K562 (cell line): ENCODE data around the gene SLC11A1. TPM values are rescaled to one million over a fixed set of nuclear protein-coding genes. Genes with fewer than 3 reads are reported as not detected.

Experiments used
- NCOA4 ChIP-seq: fragments of 450-650 bp; IDR thresholded peaks from 2 replicates; pipeline ENCODE4 v1.6.1; 2018; ENCODE audit warnings: mild to moderate bottlenecking; ENCODE audit not compliant: partially characterized antibody
- NCOA6 ChIP-seq: fragments of 450-650 bp; IDR thresholded peaks from 2 replicates; pipeline ENCODE4 v1.6.1; 2017; ENCODE audit warnings: mild to moderate bottlenecking
- RBFOX2 ChIP-seq: fragments of 200-400 bp; formaldehyde crosslinking; IDR thresholded peaks from 2 replicates; pipeline ENCODE4 v1.6.1; 2017; ENCODE audit warnings: low read depth, mild to moderate bottlenecking, low read length, moderate library complexity
- TARDBP ChIP-seq: fragments of 450-650 bp; IDR thresholded peaks from 2 replicates; pipeline ENCODE4 v1.6.1; 2016
- YY1 ChIP-seq, 3 experiments: IDR thresholded peaks; 2 replicates each; pipeline ENCODE4 v1.6.1; 2011; ENCODE audit warnings: low read length in 2 of 3, mild to moderate bottlenecking in 2 of 3, moderate library complexity in 2 of 3, borderline replicate concordance in 1 of 3, control low read depth in 1 of 3, low read depth in 1 of 3; ENCODE audit not compliant: insufficient read depth in 3 of 3, insufficient replicate concordance in 2 of 3, control insufficient read depth in 1 of 3, insufficient read length in 1 of 3; ENCODE audit errors: extremely low read depth in 1 of 3
- ZNF717 ChIP-seq: fragments of 250-450 bp; sonication (Bioruptor Pico); IDR thresholded peaks from 2 replicates; pipeline ENCODE4 v1.5.0; 2021
- polyA plus RNA-seq, 8 experiments: library from polyadenylated mRNA; depleted of rRNA in 4 of 8; stranded (reverse) in 5 of 8; unstranded in 3 of 8; fragments of >200 nt; fragmentation: Nextera tagmentation in 2 of 8; fragmentation: Illumina TruSeq in 1 of 8; extraction: Ambion mirVana in 2 of 8; extraction: Trizol in 1 of 8; gene quantifications; 2 replicates each; pipeline versions ENCODE4 v1.2.1 to v1.2.3, GENCODE V29; 2011 to 2014; ENCODE audit warnings: inconsistent platforms in 1 of 8, missing spikeins in 1 of 8
- total RNA-seq, 7 experiments: library from RNA; depleted of rRNA in 6 of 7; stranded (reverse); fragments of >200 nt in 6 of 7; fragmentation: Illumina TruSeq in 2 of 7; extraction: Trizol in 2 of 7; gene quantifications; 2 replicates each; pipeline versions ENCODE4 v1.2.1 to v1.2.3, GENCODE V29; 2011 to 2021; ENCODE audit warnings: low replicate concordance in 1 of 7
- TF ChIP-seq, protein P1 (sequence below): fragments of 200-600 bp; sonication (generic); IDR thresholded peaks from one replicate; pipeline ENCODE4 v1.6.1; 2012; ENCODE audit warnings: mild to moderate bottlenecking, low read depth, low read length, inconsistent platforms
- TF ChIP-seq, protein P2 (sequence below): sonication (generic); formaldehyde crosslinking; IDR thresholded peaks from 2 replicates; pipeline ENCODE4 v1.8.1; 2023; ENCODE audit warnings: mild to moderate bottlenecking, missing genetic modification reagents, moderate library complexity
- TF ChIP-seq, protein P3 (sequence below), 2 experiments: fragments of 150-350 bp in 1 of 2; IDR thresholded peaks; 2 replicates each; pipeline ENCODE4 v1.6.1; 2012 to 2016; ENCODE audit warnings: low read depth in 2 of 2, low read length in 2 of 2, mild to moderate bottlenecking in 1 of 2, moderate library complexity in 1 of 2
- TF ChIP-seq, protein P4 (sequence below): fragments of 250-450 bp; sonication (Bioruptor Pico); IDR thresholded peaks from 2 replicates; pipeline ENCODE4 v1.6.1; 2021; ENCODE audit warnings: mild to moderate bottlenecking

Gene SLC11A1
- total and polyA plus RNA-seq, 9 of the 15 experiments (the other 6 are each of a cell fraction or from before 2014, with no cell fraction given), result 0.35 to 1.6 (median 0.65) TPM

DNA sequence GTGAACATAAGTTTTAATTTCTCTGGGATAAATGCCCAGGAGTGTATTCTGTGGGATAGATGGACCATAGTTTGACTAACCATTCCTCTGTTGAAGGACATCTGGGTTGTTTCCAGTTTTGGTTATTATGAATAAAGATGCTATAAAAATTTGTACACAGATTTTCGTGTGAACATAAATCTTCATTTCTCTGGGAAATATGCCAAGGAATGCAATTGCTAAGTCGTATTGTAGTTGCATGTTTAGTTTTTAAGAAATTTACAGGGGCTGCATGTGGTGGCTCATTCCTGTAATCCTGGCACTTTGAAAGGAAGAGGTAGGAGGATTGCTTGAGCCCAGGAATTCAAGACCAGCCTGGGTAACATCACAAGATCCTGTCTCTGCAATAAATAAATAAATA, 6.9 kb upstream of the SLC11A1 start (continued):
- TF ChIP-seq, protein P1, sequence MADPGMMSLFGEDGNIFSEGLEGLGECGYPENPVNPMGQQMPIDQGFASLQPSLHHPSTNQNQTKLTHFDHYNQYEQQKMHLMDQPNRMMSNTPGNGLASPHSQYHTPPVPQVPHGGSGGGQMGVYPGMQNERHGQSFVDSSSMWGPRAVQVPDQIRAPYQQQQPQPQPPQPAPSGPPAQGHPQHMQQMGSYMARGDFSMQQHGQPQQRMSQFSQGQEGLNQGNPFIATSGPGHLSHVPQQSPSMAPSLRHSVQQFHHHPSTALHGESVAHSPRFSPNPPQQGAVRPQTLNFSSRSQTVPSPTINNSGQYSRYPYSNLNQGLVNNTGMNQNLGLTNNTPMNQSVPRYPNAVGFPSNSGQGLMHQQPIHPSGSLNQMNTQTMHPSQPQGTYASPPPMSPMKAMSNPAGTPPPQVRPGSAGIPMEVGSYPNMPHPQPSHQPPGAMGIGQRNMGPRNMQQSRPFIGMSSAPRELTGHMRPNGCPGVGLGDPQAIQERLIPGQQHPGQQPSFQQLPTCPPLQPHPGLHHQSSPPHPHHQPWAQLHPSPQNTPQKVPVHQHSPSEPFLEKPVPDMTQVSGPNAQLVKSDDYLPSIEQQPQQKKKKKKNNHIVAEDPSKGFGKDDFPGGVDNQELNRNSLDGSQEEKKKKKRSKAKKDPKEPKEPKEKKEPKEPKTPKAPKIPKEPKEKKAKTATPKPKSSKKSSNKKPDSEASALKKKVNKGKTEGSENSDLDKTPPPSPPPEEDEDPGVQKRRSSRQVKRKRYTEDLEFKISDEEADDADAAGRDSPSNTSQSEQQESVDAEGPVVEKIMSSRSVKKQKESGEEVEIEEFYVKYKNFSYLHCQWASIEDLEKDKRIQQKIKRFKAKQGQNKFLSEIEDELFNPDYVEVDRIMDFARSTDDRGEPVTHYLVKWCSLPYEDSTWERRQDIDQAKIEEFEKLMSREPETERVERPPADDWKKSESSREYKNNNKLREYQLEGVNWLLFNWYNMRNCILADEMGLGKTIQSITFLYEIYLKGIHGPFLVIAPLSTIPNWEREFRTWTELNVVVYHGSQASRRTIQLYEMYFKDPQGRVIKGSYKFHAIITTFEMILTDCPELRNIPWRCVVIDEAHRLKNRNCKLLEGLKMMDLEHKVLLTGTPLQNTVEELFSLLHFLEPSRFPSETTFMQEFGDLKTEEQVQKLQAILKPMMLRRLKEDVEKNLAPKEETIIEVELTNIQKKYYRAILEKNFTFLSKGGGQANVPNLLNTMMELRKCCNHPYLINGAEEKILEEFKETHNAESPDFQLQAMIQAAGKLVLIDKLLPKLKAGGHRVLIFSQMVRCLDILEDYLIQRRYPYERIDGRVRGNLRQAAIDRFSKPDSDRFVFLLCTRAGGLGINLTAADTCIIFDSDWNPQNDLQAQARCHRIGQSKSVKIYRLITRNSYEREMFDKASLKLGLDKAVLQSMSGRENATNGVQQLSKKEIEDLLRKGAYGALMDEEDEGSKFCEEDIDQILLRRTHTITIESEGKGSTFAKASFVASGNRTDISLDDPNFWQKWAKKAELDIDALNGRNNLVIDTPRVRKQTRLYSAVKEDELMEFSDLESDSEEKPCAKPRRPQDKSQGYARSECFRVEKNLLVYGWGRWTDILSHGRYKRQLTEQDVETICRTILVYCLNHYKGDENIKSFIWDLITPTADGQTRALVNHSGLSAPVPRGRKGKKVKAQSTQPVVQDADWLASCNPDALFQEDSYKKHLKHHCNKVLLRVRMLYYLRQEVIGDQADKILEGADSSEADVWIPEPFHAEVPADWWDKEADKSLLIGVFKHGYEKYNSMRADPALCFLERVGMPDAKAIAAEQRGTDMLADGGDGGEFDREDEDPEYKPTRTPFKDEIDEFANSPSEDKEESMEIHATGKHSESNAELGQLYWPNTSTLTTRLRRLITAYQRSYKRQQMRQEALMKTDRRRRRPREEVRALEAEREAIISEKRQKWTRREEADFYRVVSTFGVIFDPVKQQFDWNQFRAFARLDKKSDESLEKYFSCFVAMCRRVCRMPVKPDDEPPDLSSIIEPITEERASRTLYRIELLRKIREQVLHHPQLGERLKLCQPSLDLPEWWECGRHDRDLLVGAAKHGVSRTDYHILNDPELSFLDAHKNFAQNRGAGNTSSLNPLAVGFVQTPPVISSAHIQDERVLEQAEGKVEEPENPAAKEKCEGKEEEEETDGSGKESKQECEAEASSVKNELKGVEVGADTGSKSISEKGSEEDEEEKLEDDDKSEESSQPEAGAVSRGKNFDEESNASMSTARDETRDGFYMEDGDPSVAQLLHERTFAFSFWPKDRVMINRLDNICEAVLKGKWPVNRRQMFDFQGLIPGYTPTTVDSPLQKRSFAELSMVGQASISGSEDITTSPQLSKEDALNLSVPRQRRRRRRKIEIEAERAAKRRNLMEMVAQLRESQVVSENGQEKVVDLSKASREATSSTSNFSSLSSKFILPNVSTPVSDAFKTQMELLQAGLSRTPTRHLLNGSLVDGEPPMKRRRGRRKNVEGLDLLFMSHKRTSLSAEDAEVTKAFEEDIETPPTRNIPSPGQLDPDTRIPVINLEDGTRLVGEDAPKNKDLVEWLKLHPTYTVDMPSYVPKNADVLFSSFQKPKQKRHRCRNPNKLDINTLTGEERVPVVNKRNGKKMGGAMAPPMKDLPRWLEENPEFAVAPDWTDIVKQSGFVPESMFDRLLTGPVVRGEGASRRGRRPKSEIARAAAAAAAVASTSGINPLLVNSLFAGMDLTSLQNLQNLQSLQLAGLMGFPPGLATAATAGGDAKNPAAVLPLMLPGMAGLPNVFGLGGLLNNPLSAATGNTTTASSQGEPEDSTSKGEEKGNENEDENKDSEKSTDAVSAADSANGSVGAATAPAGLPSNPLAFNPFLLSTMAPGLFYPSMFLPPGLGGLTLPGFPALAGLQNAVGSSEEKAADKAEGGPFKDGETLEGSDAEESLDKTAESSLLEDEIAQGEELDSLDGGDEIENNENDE, result no peak
- TF ChIP-seq, protein P2, sequence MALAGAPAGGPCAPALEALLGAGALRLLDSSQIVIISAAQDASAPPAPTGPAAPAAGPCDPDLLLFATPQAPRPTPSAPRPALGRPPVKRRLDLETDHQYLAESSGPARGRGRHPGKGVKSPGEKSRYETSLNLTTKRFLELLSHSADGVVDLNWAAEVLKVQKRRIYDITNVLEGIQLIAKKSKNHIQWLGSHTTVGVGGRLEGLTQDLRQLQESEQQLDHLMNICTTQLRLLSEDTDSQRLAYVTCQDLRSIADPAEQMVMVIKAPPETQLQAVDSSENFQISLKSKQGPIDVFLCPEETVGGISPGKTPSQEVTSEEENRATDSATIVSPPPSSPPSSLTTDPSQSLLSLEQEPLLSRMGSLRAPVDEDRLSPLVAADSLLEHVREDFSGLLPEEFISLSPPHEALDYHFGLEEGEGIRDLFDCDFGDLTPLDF (CRISPR knock-in tag), result no peak
- TF ChIP-seq, protein P3, sequence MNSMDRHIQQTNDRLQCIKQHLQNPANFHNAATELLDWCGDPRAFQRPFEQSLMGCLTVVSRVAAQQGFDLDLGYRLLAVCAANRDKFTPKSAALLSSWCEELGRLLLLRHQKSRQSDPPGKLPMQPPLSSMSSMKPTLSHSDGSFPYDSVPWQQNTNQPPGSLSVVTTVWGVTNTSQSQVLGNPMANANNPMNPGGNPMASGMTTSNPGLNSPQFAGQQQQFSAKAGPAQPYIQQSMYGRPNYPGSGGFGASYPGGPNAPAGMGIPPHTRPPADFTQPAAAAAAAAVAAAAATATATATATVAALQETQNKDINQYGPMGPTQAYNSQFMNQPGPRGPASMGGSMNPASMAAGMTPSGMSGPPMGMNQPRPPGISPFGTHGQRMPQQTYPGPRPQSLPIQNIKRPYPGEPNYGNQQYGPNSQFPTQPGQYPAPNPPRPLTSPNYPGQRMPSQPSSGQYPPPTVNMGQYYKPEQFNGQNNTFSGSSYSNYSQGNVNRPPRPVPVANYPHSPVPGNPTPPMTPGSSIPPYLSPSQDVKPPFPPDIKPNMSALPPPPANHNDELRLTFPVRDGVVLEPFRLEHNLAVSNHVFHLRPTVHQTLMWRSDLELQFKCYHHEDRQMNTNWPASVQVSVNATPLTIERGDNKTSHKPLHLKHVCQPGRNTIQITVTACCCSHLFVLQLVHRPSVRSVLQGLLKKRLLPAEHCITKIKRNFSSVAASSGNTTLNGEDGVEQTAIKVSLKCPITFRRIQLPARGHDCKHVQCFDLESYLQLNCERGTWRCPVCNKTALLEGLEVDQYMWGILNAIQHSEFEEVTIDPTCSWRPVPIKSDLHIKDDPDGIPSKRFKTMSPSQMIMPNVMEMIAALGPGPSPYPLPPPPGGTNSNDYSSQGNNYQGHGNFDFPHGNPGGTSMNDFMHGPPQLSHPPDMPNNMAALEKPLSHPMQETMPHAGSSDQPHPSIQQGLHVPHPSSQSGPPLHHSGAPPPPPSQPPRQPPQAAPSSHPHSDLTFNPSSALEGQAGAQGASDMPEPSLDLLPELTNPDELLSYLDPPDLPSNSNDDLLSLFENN (IDR thresholded peaks at IDR 0.05; ENCODE audit: low read depth in 2 of 2, low read length in 2 of 2), result no peak
- TF ChIP-seq, protein P4, sequence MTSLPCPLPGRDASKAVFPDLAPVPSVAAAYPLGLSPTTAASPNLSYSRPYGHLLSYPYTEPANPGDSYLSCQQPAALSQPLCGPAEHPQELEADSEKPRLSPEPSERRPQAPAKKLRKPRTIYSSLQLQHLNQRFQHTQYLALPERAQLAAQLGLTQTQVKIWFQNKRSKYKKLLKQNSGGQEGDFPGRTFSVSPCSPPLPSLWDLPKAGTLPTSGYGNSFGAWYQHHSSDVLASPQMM (CRISPR knock-in tag), result no peak
- no peak for TF ChIP-seq YY1 (IDR thresholded peaks at IDR 0.05; ENCODE audit: borderline replicate concordance in 1 of 3, control insufficient read depth in 1 of 3, extremely low read depth in 1 of 3, insufficient read depth in 3 of 3, insufficient read length in 1 of 3, insufficient replicate concordance in 2 of 3, low read depth in 1 of 3, low read length in 2 of 3)
- TF ChIP-seq RBFOX2, result no peak
- TF ChIP-seq TARDBP, result no peak
- TF ChIP-seq NCOA4, result no peak
- TF ChIP-seq ZNF717 (CRISPR knock-in tag), result no peak
- TF ChIP-seq NCOA6, result no peak
